Subcutaneous abdominal adipose tissue (tissue), 5 donors: ENCODE results near the gene FAF2.
A peak's percentile ranks its signal among the peaks of the same experiment; 100 is the strongest.

Experiments used
- H3K27ac ChIP-seq: one replicate; pipeline ENCODE4 v1.7.0; 2013; ENCODE audit warnings: low read depth, mild to moderate bottlenecking, inconsistent platforms, low read length, moderate library complexity
- H3K27me3 ChIP-seq, 5 donors: one replicate each; pipeline ENCODE4 v1.7.0; 2013; ENCODE audit warnings: low read length in 5 of 5, inconsistent platforms in 1 of 5; ENCODE audit not compliant: control insufficient read depth in 5 of 5, insufficient read depth in 4 of 5
- H3K36me3 ChIP-seq, 5 donors: one replicate each; pipeline ENCODE4 v1.7.0; 2013; ENCODE audit warnings: low read length in 5 of 5; ENCODE audit not compliant: control insufficient read depth in 5 of 5, insufficient read depth in 5 of 5
- H3K4me1 ChIP-seq, 5 donors: one replicate each; pipeline ENCODE4 v1.7.0; 2013; ENCODE audit warnings: low read length in 5 of 5, mild to moderate bottlenecking in 3 of 5, moderate library complexity in 1 of 5; ENCODE audit not compliant: control insufficient read depth in 5 of 5, insufficient read depth in 5 of 5
- H3K4me3 ChIP-seq, 5 donors: one replicate each; pipeline ENCODE4 v1.7.0; 2013; ENCODE audit warnings: low read length in 5 of 5, low read depth in 1 of 5
- H3K9ac ChIP-seq, 5 donors: one replicate each; pipeline ENCODE4 v1.7.0; 2013; ENCODE audit warnings: low read length in 5 of 5, mild to moderate bottlenecking in 4 of 5, moderate library complexity in 3 of 5
- H3K9me3 ChIP-seq, 5 donors: one replicate each; pipeline ENCODE4 v1.7.0; 2013; ENCODE audit warnings: low read length in 5 of 5; ENCODE audit not compliant: control insufficient read depth in 5 of 5
- donor health status: healthy.
- donor health status: healthy.
- donor health status: healthy.
- donor health status: healthy.
- donor health status: healthy.

The FAF2 gene

GRCh38 chr5:176538230-176538988 lies 90.2 kb downstream of the FAF2 start:
- Histone ChIP-seq H3K9ac (peak overlapping the region in 3 of 5 donors; percentile 27 to 94 (median 48)), H3K4me3 (peak overlapping the region; percentile 44 to 98 (median 92)), H3K36me3 (no peaks in the 10 kb centered on the region), H3K27me3 (no peaks in the 10 kb centered on the region), H3K9me3 (no peaks in the 10 kb centered on the region), H3K4me1 (peaks cover 22 to 60% (median 56%) of the 10 kb centered on the region in 5 donors), H3K27ac (peak overlapping the region; percentile 98)

DNA sequence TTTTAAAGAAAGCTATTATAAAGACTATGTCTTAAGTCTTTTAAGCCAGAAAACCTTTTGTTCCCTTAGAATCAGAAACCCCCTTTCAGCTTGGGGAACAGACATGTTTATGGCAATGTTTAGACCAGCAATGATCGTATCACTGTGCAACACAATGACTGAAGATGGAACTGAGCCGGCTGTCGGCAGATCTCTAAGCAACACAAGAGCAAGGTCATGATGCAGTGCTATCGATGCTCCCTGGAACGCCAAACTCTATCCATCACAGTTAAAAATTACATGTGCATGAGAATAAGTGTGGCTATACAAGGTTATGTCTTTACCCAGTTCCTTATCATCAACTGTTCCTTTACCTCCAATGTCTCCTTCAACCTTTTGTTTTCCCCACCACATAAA lies 90.8 kb downstream of the FAF2 start:
- Histone ChIP-seq H3K4me1 (peaks cover 20 to 60% (median 56%) of the 10 kb centered on the region in 5 donors), H3K4me3 (no peak overlapping the region), H3K9ac (no peak overlapping the region), H3K9me3 (no peaks in the 10 kb centered on the region), H3K27ac (no peak overlapping the region), H3K27me3 (no peaks in the 10 kb centered on the region), H3K36me3 (no peaks in the 10 kb centered on the region)

DNA sequence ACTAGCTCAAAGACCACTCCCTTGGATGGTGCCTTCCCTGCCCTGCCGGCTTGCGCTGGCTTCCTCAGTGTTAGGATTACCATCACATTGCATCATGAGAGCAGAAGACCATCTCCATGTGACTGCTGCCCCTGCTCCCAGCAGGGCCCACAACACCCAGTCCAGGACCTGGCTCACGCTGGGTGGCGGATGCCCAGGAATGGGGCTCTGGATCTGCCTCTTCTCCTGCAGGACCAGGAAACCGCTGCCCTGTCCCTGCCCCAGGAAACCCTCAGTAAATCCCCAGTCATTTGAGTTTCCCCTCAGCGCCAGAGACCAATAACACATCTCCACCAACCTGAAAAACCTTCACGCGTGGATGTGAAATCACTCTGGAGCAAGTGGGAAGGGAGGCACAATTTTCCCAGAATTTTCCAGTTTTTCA lies 92.3 kb downstream of the FAF2 start:
- Histone ChIP-seq H3K4me3 (no peak overlapping the region), H3K9me3 (no peaks in the 10 kb centered on the region), H3K9ac (no peak overlapping the region), H3K27ac (no peak overlapping the region), H3K27me3 (no peaks in the 10 kb centered on the region), H3K36me3 (no peaks in the 10 kb centered on the region), H3K4me1 (peaks cover 7 to 47% (median 43%) of the 10 kb centered on the region in 5 donors)

DNA sequence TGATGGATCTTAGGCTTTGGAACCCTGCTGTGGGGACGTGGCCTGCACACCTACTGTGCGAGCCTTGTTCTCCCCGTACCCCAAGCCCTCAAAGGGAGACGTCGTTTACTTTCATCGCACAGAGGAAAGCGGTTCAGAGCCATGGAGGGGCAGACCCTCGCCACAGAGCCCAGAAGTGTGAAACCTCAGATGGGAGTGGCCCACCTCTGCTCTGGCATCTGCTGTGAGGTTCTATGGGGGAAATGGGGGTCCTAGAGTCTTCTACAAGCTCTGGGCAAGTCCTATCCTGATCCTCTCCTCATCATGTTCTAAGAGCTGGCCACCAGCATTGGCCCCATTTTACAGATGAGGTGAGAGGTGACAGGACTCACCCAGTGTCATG lies 92.8 kb downstream of the FAF2 start:
- Histone ChIP-seq H3K4me3 (peak overlapping the region in 1 of 5 donors; percentile 15), H3K9me3 (no peaks in the 10 kb centered on the region), H3K9ac (peak overlapping the region in 1 of 5 donors; percentile 28), H3K27ac (no peak overlapping the region), H3K4me1 (peaks cover 5 to 43% (median 39%) of the 10 kb centered on the region in 5 donors), H3K27me3 (no peaks in the 10 kb centered on the region), H3K36me3 (no peaks in the 10 kb centered on the region)

- no peaks in the 10 kb centered on the region for H3K9me3 ChIP-seq
- H3K9ac ChIP-seq = peak overlapping the region in 1 of 5 donors; percentile 28
- no peaks in the 10 kb centered on the region for H3K36me3 ChIP-seq
- H3K4me3 ChIP-seq = peak overlapping the region in 2 of 5 donors; percentile 1 to 77
- H3K4me1 ChIP-seq = peaks cover 2 to 38% (median 33%) of the 10 kb centered on the region in 5 donors
- no peak overlapping the region for H3K27ac ChIP-seq
- H3K27me3 ChIP-seq = no peaks in the 10 kb centered on the region
Measured at GRCh38 chr5:176541338-176542134, 93.4 kb downstream of the FAF2 start.

DNA sequence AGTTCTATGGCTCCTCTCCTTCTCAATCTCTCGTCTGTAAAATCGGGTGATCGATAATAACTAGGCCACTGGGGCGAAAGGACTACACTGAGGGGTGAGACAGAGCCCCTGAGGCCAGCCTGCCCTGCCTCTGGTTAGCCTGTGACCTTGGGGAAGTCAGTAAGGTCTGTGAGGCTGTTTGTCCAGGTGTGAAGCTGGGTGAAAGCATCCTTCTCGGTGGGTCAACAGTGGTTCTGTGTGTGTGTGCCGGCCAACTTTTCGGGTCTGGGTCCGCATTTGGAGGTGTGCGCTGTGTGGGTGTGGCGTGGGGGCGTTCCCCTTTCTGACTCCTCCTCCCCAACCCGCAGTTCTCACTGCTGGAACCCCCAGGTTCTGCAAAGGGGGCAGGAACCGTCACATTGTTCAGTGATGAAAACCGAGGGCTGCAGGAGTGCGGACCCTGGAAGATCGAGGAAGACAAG lies 94.0 kb downstream of the FAF2 start:
- H3K9ac ChIP-seq = peak overlapping the region in 3 of 5 donors; percentile 28 to 67 (median 64)
- no peaks in the 10 kb centered on the region for H3K36me3 ChIP-seq
- no peaks in the 10 kb centered on the region for H3K9me3 ChIP-seq
- H3K4me3 ChIP-seq = peak overlapping the region; percentile 58 to 89 (median 70)
- H3K27me3 ChIP-seq = no peaks in the 10 kb centered on the region
- H3K4me1 ChIP-seq = peaks cover 2 to 38% (median 33%) of the 10 kb centered on the region in 5 donors
- H3K27ac ChIP-seq = no peak overlapping the region

DNA sequence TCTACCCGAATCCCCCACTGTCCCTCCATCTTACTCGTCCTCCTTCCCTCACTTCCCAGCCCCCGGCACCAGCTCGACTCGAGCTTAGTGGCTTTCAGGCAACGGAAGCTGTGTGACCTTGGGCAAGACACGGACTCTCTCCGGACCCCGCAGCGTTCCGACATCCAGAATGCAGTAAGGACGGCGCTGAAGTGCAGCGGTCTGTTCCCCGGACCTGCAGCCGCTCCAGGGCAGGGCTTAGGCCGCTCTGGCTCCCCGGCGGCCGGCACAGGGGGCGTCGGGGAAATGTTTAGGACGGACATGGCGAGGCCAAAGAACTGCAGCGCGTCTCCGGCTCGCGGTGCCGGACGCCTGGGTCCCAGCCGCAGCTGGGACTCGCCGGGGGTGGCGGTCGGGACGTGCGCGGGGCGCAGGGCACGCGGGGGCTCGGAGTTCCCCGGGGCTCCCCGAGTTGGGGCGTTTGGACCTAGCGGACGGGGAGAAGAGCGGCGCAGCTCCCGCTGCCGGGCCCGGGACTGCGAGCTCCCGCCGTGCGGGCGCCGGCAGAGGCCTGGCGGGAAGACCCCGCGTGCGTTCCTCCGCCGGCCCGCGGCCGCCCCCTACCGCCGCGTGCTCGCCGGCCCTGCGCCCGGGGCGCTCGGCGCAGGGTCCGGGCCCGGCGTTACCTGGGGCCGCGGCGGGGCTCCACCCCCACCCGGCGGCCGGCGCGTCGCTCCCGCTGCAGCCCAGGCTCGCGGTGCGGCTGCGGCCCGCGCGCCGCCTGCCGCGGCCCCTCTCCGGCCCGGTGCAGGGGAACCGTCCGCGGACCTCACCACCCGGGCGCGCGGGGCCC lies 94.6 kb downstream of the FAF2 start:
- no peaks in the 10 kb centered on the region for H3K9me3 ChIP-seq
- H3K27ac ChIP-seq = no peak overlapping the region
- H3K9ac ChIP-seq = peak overlapping the region in 4 of 5 donors; percentile 58 to 67 (median 64)
- H3K4me3 ChIP-seq = peak overlapping the region; percentile 69 to 89 (median 77)
- peaks cover 0 to 4% (median 0%) of the 10 kb centered on the region in 5 donors for H3K27me3 ChIP-seq
- H3K4me1 ChIP-seq = peaks cover 2 to 38% (median 33%) of the 10 kb centered on the region in 5 donors
- no peaks in the 10 kb centered on the region for H3K36me3 ChIP-seq

DNA sequence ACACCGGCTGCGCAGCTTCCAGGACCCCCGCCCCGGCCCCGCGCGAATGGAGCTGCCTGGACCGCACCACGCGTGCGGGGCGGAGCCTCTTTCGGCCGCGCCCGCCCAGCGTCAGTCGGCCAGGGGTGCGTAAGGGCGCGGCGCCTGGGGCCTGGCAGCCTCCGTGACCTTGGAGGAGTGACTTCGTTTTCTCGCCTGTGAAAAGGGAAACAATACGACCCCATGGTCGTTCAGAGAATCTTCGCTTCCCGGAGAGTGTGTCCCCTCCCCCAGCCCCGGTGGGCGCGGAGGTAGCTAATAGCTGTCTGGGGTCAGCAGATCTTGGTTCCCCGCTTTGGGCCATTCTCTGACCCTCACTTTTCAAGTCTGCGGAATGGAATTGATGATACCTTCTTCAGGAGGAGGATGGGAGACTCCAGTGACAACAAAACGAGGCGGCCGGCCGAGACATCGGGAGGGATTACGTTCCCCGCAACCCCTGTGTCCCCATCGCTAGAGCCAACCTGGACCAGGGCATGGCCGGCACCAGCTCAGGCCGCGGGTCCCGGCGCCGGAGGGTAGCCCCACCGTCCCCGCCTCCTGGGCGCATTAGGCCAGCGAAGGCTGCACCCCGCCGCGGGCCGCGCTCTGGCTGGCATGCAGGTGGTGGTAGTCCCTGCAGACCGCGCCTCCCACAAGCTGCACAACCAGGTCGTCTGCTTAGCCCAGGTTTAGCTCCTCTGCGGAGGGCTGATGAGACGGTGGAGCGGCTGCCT lies 95.4 kb downstream of the FAF2 start:
- Histone ChIP-seq H3K27ac (no peak overlapping the region), H3K9ac (peak overlapping the region; percentile 48 to 80 (median 57)), H3K4me1 (peaks cover 2 to 31% (median 27%) of the 10 kb centered on the region in 5 donors), H3K9me3 (no peaks in the 10 kb centered on the region), H3K4me3 (peak overlapping the region; percentile 74 to 89 (median 77)), H3K27me3 (peaks cover 0 to 4% (median 0%) of the 10 kb centered on the region in 5 donors), H3K36me3 (no peaks in the 10 kb centered on the region)

DNA sequence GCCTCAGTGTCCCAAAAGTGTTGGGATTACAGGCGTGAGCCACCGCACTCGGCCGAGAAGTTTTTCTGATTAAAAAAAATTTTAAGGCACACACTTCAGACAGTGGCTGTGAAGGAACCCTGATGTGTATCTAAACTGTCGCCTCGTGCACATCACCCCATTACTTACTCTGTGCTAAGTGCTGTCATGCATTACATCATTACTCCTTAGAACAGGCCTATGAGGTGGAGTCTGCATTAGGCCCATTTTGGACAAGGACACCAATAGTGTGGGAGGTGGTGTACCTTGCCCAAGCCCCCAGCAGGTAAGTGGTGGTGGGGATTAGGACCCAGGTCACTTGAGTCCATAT lies 97.2 kb downstream of the FAF2 start:
- Histone ChIP-seq H3K4me1 (peaks cover 2 to 30% (median 27%) of the 10 kb centered on the region in 5 donors), H3K9ac (peak overlapping the region in 1 of 5 donors; percentile 7)

More for the DNA sequence above, 97.2 kb downstream of the FAF2 start:
- Histone ChIP-seq H3K27me3 (peaks cover 5 to 13% (median 9%) of the 10 kb centered on the region in 5 donors), H3K36me3 (no peaks in the 10 kb centered on the region), H3K4me3 (no peak overlapping the region), H3K9me3 (no peaks in the 10 kb centered on the region), H3K27ac (no peak overlapping the region)
